ENCODE results near the gene DPP4.

DPP4 gene

GRCh38 chr2:162073888-162074631 is at the start of gene DPP4:
Gene DPP4, minus strand, starts transcription at chr2:162074215. Its CDS starts 234 bp downstream, at chr2:162073981.
- DNase-seq, result peak in 1 of 2 experiments; percentile 47

DNA sequence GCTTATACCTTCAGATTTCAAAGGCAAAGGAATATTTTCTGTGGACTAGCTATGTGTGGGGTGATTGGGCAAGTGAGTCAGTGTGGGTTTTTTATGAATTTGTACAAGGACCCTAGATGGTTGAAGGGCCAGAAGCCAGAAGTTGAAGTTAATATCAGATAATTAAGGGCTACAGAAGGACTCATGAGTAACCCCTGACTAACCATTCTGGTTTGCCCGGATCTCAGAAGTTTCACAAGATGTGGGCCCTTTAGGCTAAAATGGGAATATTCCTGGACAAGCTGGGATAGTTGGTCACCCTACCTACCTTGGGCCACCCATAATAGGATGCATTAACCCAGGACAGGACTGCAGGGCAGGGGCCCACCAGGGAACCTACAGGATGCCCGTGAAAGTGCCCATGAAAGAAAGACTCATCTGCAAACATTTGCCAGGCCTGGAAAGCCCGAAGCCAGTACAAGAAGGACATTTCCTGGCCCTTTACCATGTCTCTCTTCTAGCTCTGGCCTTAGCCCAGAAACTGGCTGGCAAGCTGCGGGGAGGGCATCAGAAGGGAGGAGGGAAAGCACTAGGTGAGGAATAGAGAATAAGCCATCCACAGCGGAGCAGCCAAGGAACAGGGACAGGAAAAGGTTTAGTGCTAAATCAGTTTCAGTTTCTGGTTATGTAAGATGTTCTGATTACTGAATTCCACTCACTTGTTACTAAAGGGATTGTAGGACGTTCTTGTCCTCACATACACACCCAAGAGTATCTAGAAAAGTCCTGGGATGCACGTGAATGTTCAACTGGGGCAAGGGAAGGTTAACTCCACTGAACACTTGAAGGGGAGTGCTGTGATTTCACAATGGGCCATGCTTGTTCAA is 44.4 kb upstream of the DPP4 start:
- no peak for DNase-seq

DNA sequence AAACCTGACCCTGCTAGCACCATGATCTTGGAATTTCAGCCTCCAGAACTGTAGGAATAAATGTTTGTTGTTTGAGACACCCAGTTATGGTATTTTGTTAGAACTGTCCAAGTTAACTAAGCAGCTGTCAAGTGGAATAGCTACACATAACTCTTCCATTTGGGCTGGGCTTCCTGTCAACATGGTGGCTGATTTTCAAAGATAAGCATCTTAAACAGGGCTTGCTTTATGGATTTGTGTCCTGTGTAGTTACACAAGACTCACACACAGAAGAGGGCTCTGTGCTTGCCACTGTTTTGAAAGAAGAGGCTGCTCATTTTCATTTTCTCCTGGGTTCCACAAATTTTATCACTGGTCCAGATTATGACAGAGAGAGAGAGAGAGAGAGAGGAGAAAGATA is 42.3 kb upstream of the DPP4 start:
- DNase-seq, result no peak

GRCh38 chr2:162115076-162115475 is 41.1 kb upstream of the DPP4 start:
- DNase-seq, result no peak

DNA sequence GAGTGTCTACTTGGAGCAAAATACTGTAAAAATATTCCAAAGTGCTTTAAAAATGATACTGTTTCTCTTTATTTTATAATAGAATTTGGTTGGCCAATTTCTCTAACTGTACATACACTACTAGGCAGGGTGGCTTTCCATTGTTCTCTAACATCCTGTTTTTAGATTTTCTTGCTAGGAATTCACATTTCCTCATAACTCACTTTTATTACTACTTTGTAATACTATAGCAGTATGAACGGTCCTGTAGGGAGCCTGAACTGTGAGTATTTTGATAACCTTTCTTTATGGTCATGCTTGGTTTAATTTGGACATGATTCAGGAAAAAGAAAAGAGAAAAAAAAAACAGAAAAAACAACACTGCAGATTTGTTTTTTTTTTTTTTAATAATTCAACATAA is 40.3 kb upstream of the DPP4 start:
- no peak for DNase-seq

GRCh38 chr2:162113776-162114168 is 39.8 kb upstream of the DPP4 start:
- DNase-seq, result no peak

DNA sequence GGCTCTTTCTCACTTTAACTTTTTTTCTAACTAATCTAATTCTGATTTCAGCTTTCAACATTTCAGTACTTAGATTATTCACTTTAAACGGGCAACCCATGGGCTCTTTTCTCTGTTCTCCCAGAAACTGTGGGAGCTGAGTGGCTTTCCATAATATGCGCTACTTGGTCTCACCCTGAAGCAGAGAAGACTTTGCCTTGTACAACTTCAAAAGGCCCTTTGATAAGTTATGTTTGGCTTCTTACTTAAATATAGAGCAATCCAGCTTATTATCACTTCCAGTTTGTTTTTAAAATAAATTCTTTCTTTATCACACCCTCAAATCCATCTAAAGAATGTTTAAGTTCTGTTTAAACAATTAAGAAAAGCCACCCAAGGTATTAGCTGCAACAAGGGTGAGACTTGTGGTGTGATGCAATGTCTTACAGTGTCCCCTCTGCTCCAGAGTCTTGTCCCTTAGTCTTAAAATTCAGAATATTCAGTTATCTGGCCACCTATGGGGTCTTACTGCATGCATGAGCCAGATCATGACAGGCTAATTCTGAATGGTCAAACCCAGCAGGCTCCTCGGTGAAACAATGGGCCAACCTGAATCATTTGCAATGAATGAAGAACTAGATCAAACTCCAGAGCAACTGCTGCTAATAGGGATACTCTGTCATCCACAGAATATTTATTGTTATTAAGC is 39.2 kb upstream of the DPP4 start:
- no peak for DNase-seq

DNA sequence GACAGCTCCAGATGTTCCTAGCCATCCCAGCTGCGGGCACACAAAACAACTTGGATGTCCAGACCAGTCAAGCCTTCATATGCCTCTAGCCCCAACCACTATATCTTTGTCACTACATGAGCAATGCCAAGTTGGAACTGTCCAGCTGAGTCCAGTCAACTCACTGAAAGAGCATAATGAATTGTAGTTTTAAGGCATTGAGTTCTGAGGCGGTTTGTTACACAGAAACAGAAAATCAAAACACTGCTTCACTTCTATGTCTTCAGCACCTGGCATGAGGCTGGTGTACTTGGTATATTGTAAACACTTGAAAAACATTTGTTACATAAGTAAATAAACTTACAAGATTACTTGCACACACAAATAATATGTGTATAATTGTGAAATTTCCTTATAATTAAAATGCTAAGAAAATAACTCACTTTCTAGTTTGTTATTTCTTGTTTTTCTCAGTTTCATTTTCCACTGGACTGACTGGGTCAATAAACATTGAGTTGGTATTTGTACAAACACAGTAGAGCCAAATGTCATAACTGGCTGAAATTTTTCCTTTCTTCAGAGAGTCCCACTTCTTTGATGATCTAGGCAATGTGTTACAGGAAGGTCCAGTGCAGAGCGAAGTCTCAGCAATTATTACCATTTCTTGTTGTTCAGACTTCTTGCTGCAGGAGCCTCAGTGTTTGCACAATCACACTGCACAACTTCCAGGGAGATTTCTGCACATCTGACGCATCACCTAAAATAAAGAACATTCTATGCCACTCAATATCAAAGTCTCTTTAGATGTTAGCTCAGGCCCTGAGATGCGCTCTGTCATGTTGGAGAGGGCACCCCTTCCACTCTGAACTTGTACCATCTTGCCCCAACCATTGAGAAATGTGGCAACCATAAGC is 38.2 kb upstream of the DPP4 start:
- no peak for DNase-seq

DNA sequence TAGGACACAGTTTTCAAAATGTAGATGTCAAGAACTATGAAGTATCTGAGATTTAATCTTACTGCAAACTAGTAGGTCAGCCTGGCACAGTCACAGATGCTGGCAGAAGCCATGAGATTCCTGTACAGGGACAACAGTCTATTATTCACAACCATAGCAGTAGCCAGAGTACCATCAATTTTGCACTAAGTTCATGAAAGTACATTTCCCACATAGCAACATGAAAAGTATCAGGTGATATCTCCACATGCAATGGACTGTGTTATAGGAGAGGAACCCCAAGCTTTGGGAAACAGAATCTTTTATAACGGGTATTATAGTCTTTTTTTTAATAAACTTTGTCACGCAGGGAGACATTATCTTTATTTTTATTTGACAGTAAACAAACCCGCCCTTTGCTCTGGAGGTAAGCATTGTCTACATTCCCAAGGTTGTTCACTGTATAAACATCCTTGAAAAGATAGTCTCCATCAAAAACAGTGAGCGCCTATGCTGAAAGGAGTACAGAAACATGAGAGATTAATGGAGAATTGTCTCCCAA is 33.4 kb upstream of the DPP4 start:
- no peak for DNase-seq

DNA sequence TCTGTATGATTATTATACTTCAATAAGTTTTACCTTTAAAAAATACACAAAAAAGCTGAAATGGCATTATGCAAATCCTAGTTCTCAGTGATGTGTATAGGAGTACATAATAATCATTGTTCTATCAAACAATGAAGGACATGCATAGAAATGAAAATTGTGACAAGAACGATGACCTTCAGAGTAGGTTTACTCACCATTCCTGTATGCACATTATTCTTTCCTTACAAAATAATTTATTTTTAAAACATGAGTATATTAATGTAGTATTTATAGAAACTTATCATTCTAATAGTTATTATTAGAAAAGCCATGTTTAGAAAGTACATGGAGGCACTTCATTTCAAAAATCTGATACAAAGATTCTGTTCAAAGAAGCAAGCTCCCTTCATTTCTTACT is 32.7 kb upstream of the DPP4 start:
- no peak for DNase-seq

GRCh38 chr2:162106146-162106551 is 32.1 kb upstream of the DPP4 start:
- no peak for DNase-seq

DNA sequence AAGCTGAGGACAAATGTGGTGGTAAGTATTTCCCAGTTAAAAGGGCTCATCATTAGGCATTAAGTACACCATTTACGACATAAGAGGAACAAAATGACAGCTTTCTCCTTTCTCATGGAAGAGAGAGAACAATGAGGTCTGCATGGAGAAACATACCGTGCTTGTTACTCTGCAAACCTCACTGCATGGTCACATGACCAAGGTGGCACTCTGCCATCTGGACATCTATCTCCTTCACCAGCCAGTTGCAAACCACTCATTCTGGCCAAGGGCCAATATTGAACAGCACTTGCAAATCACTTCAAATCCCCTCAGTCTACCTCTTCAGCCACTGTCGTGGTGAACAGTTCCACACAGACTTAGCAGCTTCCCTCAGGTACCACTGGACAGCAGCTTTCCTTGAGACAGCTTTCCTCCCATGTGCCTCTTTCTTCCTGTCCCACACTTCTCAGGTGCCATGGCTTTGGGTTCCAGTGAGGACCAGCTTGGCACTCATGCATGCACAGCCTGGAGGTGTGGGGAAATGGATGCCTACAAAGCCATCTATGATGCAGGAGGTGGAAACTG is 29.5 kb upstream of the DPP4 start:
- peak; percentile 95 to 97 for DNase-seq

DNA sequence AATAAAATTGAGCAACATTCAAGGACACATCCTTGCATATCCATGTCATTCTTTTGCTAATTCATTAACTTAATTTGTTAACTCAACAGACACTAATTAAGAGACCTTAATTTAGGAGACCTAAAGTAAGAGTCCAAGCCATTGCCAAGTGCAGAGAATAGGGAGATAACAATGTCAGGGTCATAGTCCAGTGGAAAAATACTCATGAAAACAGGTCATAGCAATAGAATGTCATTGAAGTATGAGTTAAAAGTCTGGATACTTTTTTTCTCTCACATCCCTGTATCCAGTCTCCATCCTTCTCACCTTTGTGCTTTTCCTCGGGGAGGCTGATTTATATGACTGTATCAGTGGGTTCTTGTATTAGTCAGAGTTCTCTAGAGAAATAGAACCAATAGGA is 26.6 kb upstream of the DPP4 start:
- no peak for DNase-seq

DNA sequence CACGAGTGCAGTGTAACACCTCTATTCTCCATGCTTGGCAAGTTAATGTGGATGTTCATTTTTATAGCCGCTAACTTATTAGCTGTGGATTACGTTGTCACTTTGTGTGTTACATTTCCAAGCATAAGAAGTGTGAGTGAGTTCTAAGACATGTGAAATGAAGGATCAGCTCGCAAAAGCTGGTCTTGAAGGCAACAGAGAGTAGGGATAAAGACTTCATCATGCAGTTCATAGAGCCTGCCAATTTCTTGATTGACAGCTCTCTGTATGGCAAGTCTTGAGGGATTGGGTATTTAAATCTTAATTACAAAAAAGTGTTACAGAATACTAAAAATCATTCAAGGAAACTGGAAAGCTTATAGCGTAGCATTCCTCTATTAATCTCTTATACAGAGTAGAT is 25.8 kb upstream of the DPP4 start:
- no peak for DNase-seq

DNA sequence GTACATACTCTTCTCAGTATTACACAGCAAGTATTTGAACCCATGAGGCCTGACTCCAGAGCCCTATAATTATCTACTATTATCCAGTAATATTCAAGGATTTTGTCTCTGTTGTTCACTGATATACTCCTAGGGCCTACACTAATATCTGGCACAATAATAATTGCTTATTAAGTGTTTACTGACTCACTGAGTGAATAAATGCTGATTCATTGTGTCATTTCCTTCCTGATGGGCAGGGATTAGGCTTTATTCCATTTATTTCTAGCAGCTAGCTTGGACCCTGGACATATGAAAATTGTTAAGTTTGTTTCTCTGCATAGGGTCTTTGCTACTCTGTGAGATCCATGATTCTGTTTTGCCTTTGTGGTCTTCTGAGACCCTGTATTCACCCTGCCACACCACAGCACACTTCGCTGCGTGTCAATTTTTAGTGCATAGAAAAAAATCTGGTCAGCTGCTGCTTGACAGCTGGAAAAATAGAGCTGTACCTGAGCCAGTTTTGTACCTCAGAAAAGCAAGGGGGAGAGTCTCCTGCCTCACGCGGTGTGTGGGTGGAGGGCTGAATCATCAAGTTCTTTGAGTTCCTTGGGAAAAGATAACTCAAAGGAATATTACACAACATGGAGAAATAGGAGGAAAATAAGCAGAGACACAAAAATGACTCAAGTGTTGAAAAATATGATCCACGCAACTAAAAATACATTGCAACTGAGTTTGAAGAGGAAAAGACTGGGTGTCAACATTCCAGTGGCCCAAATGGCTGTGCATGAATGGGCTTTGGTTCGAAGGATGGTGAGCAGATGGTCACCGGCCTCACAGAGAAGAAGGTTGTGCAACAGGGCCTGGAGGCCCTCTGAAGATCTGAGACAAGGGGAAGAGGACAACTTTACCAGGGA is 18.9 kb upstream of the DPP4 start:
- no peak for DNase-seq

- no peak for DNase-seq
Measured at GRCh38 chr2:162092008-162092390, 18.0 kb upstream of the DPP4 start.

GRCh38 chr2:162091325-162092007 is 17.5 kb upstream of the DPP4 start:
- DNase-seq, result peak in 1 of 2 experiments; percentile 5

GRCh38 chr2:162090109-162090508 is 16.1 kb upstream of the DPP4 start:
- DNase-seq, result no peak

DNA sequence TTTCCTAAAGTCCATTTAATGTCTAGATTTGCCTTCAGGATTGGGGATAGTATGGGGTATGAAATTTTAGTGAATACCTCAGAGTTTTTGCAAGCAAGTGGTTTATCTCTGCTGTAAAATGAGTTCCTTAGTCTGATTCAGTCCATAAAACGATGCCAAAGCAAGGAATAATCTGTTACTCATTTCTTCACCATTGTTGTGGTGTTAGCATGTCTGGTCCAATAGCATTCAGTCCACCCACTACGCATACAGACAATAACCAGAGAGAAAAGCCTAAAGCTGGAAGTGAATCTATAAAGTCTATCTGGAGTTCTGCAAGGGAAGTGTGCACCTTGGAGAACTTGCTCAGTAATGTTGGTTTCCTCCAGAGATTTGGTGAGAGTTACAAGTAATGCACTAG is 12.9 kb upstream of the DPP4 start:
- no peak for DNase-seq
